Duodenal mucosa (tissue), 2 donors: ENCODE measurements around the gene CMTR2.
"Not testable (repeated sequence)": the region's sequence is repeated elsewhere in the genome, so short reads cannot be mapped to it uniquely, and the experiment has no call there.

ENCODE experiments used
- H3K27ac ChIP-seq: one replicate; pipeline ENCODE4 v1.7.0; 2013; ENCODE audit warnings: low read depth, low read length
- H3K27me3 ChIP-seq, 2 donors: one replicate each; pipeline ENCODE4 v1.7.0; 2013; ENCODE audit warnings: low read length in 2 of 2, control low read depth in 1 of 2; ENCODE audit not compliant: insufficient read depth in 2 of 2, control insufficient read depth in 1 of 2
- H3K36me3 ChIP-seq, 2 donors: one replicate each; pipeline ENCODE4 v1.7.0; 2013; ENCODE audit warnings: low read length in 2 of 2, control low read depth in 1 of 2; ENCODE audit not compliant: insufficient read depth in 2 of 2, control insufficient read depth in 1 of 2
- H3K4me1 ChIP-seq, 2 donors: one replicate each; pipeline ENCODE4 v1.7.0; 2013; ENCODE audit warnings: low read length in 2 of 2, control low read depth in 1 of 2; ENCODE audit not compliant: insufficient read depth in 2 of 2, control insufficient read depth in 1 of 2
- H3K4me3 ChIP-seq, 2 donors: one replicate each; pipeline ENCODE4 v1.7.0; 2013; ENCODE audit warnings: low read length in 2 of 2, low read depth in 1 of 2
- H3K9ac ChIP-seq, 2 donors: one replicate each; pipeline ENCODE4 v1.7.0; 2013; ENCODE audit warnings: low read length in 2 of 2, low read depth in 1 of 2
- H3K9me3 ChIP-seq, 2 donors: one replicate each; pipeline ENCODE4 v1.7.0; 2013; ENCODE audit warnings: low read length in 2 of 2, control low read depth in 1 of 2; ENCODE audit not compliant: control insufficient read depth in 1 of 2

The CMTR2 gene

GRCh38 chr16:71311553-71312158 lies 22.5 kb upstream of the CMTR2 start:
- no peak overlapping the region for H3K27ac ChIP-seq
- no peak overlapping the region for H3K9ac ChIP-seq
- H3K27me3 ChIP-seq: peaks cover 0 to 3% of the 10 kb centered on the region in 2 donors
- no peaks in the 10 kb centered on the region for H3K36me3 ChIP-seq
- no peaks in the 10 kb centered on the region for H3K4me1 ChIP-seq
- no peak overlapping the region for H3K4me3 ChIP-seq
- H3K9me3 ChIP-seq: no peaks in the 10 kb centered on the region

- Histone ChIP-seq H3K9ac (no peak overlapping the region), H3K27ac (no peak overlapping the region), H3K4me1 (no peaks in the 10 kb centered on the region), H3K27me3 (no peaks in the 10 kb centered on the region), H3K4me3 (no peak overlapping the region), H3K36me3 (no peaks in the 10 kb centered on the region), H3K9me3 (no peaks in the 10 kb centered on the region)
These were observed 14.7 kb upstream of the CMTR2 start for GRCh38 chr16:71303938-71304337.

- no peaks in the 10 kb centered on the region for H3K36me3 ChIP-seq
- H3K27ac ChIP-seq: no peak overlapping the region
- H3K9ac ChIP-seq: no peak overlapping the region
- no peaks in the 10 kb centered on the region for H3K9me3 ChIP-seq
- H3K27me3 ChIP-seq: peaks cover 0 to 2% of the 10 kb centered on the region in 2 donors
- no peaks in the 10 kb centered on the region for H3K4me1 ChIP-seq
- H3K4me3 ChIP-seq: no peak overlapping the region
These were observed 8.1 kb upstream of the CMTR2 start for GRCh38 chr16:71297341-71297634.

- Histone ChIP-seq H3K9me3 (no peaks in the 10 kb centered on the region), H3K27ac (no peak overlapping the region), H3K36me3 (no peaks in the 10 kb centered on the region), H3K27me3 (peaks cover 0 to 2% of the 10 kb centered on the region in 2 donors), H3K4me3 (no peak overlapping the region), H3K4me1 (no peaks in the 10 kb centered on the region), H3K9ac (no peak overlapping the region)
These were observed 7.6 kb upstream of the CMTR2 start for GRCh38 chr16:71296584-71297340.

- H3K27me3 ChIP-seq: peaks cover 0 to 2% of the 10 kb centered on the region in 2 donors
- no peak overlapping the region for H3K9ac ChIP-seq
- H3K9me3 ChIP-seq: no peaks in the 10 kb centered on the region
- H3K27ac ChIP-seq: no peak overlapping the region
- no peaks in the 10 kb centered on the region for H3K4me1 ChIP-seq
- no peaks in the 10 kb centered on the region for H3K36me3 ChIP-seq
- H3K4me3 ChIP-seq: no peak overlapping the region
These were observed 6.7 kb upstream of the CMTR2 start for GRCh38 chr16:71295950-71296349.

- Histone ChIP-seq H3K9ac (no peak overlapping the region), H3K9me3 (no peaks in the 10 kb centered on the region), H3K27me3 (peaks cover 0 to 2% of the 10 kb centered on the region in 2 donors), H3K36me3 (no peaks in the 10 kb centered on the region), H3K4me3 (no peak overlapping the region), H3K4me1 (peaks cover 0 to 4% of the 10 kb centered on the region in 2 donors), H3K27ac (no peak overlapping the region)
These were observed 4.7 kb upstream of the CMTR2 start for GRCh38 chr16:71293919-71294318.

- not testable (repeated sequence) for H3K9me3 ChIP-seq, H3K27ac ChIP-seq, H3K27me3 ChIP-seq, H3K9ac ChIP-seq, H3K36me3 ChIP-seq, H3K4me3 ChIP-seq
- H3K4me1 ChIP-seq: peaks cover 8 to 12% of the 10 kb centered on the region in 2 donors
These were observed 2.9 kb upstream of the CMTR2 start for GRCh38 chr16:71292095-71292494.

- peak overlapping the region; percentile 83 to 91 for H3K4me3 ChIP-seq
- peak overlapping the region; percentile 92 for H3K27ac ChIP-seq
- peaks cover 8 to 12% of the 10 kb centered on the region in 2 donors for H3K4me1 ChIP-seq
- no peaks in the 10 kb centered on the region for H3K9me3 ChIP-seq
- H3K27me3 ChIP-seq: no peaks in the 10 kb centered on the region
- no peak overlapping the region for H3K9ac ChIP-seq
- H3K36me3 ChIP-seq: peaks cover 14 to 16% of the 10 kb centered on the region in 2 donors
These were observed 495 bp upstream of the CMTR2 start for GRCh38 chr16:71289732-71290062.

- Histone ChIP-seq H3K4me3 (peak overlapping the region; percentile 83 to 91), H3K36me3 (peaks cover 14 to 23% of the 10 kb centered on the region in 2 donors), H3K9ac (peak overlapping the region; percentile 81 to 86), H3K4me1 (peaks cover 8 to 12% of the 10 kb centered on the region in 2 donors), H3K27ac (peak overlapping the region; percentile 92), H3K27me3 (no peaks in the 10 kb centered on the region), H3K9me3 (no peaks in the 10 kb centered on the region)
These were observed 672 bp downstream of the CMTR2 start for GRCh38 chr16:71288570-71288889.

GRCh38 chr16:71287911-71288310 lies 1.3 kb downstream of the CMTR2 start:
- peak overlapping the region; percentile 83 to 91 for H3K4me3 ChIP-seq

More at GRCh38 chr16:71287911-71288310, 1.3 kb downstream of the CMTR2 start:
- H3K36me3 ChIP-seq: peaks cover 14 to 24% of the 10 kb centered on the region in 2 donors
- H3K9ac ChIP-seq: peak overlapping the region in 1 of 2 donors; percentile 81
- H3K4me1 ChIP-seq: peaks cover 8 to 12% of the 10 kb centered on the region in 2 donors
- H3K9me3 ChIP-seq: no peaks in the 10 kb centered on the region
- no peaks in the 10 kb centered on the region for H3K27me3 ChIP-seq
- H3K27ac ChIP-seq: no peak overlapping the region
